IMR-90 (cell line): Measurements from ENCODE around the gene GNAI3.

Experiments
- CHD1 ChIP-seq: IDR thresholded peaks from 2 replicates; pipeline ENCODE4 v1.6.1; 2012; ENCODE audit warnings: low read depth, low read length, improper control_type of control experiment
- CTCF ChIP-seq: conservative IDR thresholded peaks from 2 replicates; pipeline ENCODE4 v1.5.1; 2012; ENCODE audit warnings: mild to moderate bottlenecking, low read depth, low read length, improper control_type of control experiment
- MAZ ChIP-seq: IDR thresholded peaks from 2 replicates; pipeline ENCODE4 v1.6.1; 2012; ENCODE audit warnings: low read depth, mild to moderate bottlenecking, low read length, improper control_type of control experiment, moderate library complexity, borderline replicate concordance
- MXI1 ChIP-seq: IDR thresholded peaks from 2 replicates; pipeline ENCODE4 v1.6.1; 2012; ENCODE audit warnings: low read depth, mild to moderate bottlenecking, low read length, moderate library complexity, borderline replicate concordance
- POLR2A ChIP-seq: IDR thresholded peaks from 2 replicates; pipeline ENCODE4 v1.6.1; 2012; ENCODE audit warnings: mild to moderate bottlenecking, low read depth, low read length
- RAD21 ChIP-seq: IDR thresholded peaks from 2 replicates; pipeline ENCODE4 v1.6.1; 2012; ENCODE audit warnings: low read length, improper control_type of control experiment
- RFX5 ChIP-seq: IDR thresholded peaks from 2 replicates; pipeline ENCODE4 v1.8.0; 2012; ENCODE audit warnings: low read depth, mild to moderate bottlenecking, low read length, moderate library complexity
- USF2 ChIP-seq: fragments of 150-350 bp; IDR thresholded peaks from 2 replicates; pipeline ENCODE4 v1.6.1; 2017; ENCODE audit warnings: mild to moderate bottlenecking, antibody characterized with exemption, low read length, low read depth

GRCh38 chr1:109639063-109639840 is 90.8 kb downstream of the GNAI3 start:
- TF ChIP-seq CTCF, result no peak
- no peak for TF ChIP-seq POLR2A
- TF ChIP-seq USF2, result no peak
- TF ChIP-seq CHD1, result no peak
- no peak for TF ChIP-seq RAD21
- no peak for TF ChIP-seq MAZ
- TF ChIP-seq MXI1, result no peak
- no peak for TF ChIP-seq RFX5
